NCI-H2196 (cell line): ENCODE results near the gene TUBB4A.

ENCODE experiments used
- DNase-seq: peaks from one replicate; lab custom pipeline; 2025; ENCODE audit not compliant: unreplicated experiment; lab: John Stamatoyannopoulos, UW

Gene TUBB4A

DNA sequence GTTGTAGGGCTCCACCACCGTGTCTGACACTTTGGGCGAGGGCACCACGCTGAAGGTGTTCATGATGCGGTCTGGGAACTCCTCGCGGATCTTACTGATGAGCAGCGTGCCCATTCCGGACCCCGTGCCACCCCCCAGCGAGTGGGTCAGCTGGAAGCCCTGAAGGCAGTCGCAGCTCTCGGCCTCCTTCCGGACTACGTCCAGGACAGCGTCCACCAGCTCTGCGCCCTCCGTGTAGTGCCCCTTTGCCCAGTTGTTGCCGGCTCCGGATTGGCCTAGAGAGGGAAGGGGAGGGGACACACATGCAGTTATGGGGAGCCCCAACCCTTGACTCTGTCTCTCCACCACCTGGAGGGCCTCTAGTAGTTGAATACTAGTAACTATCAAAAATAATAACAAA lies 6.2 kb downstream of the TUBB4A start:
- no peak for DNase-seq

- no peak for DNase-seq
These were observed 7.6 kb downstream of the TUBB4A start for GRCh38 chr19:6494438-6495036.

- DNase-seq, result no peak
These were observed 10.1 kb downstream of the TUBB4A start for GRCh38 chr19:6491802-6492592.

DNA sequence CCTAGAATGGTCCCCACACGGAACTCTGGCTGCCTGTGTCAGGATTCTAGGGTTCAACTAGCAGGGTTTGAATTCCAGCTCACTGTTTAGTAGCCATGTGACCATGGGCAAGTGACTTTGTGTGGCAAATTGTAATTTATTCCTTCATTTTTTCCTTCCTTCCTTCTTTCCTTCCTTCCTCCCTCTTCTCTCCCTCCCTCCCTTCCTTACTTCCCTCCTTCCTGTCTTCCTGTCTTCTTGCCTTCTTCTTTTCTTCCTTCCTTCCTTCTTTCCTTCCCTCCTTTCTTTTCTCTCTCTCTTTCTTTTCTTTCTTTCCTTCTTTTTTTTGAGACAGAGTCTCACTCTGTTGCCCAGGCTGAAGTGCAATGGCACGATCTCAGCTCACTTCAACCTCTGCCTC lies 12.0 kb downstream of the TUBB4A start:
- no peak for DNase-seq

GRCh38 chr19:6489278-6490061 lies 12.6 kb downstream of the TUBB4A start:
- DNase-seq, result no peak

GRCh38 chr19:6484831-6485230 lies 17.3 kb downstream of the TUBB4A start:
- no peak for DNase-seq

DNA sequence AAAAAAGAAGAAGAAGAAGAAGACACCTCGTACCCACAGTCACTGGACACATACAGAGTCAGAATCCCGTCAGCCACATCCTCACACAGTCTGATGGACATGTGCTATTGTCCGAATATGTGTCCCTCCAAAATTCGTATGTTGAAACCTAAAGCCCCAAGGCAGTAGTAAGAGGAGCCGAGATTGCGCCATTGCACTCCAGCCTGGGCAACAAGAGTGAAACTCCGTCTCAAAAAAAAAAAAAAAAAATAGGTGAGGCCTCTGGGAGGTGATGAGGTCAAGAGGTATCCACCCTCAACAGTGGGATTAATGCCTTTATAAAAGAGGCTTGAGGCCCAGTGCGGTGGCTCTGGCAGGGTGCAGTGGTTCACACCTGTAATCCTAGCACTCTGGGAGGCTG lies 17.9 kb downstream of the TUBB4A start:
- DNase-seq, result no peak

DNA sequence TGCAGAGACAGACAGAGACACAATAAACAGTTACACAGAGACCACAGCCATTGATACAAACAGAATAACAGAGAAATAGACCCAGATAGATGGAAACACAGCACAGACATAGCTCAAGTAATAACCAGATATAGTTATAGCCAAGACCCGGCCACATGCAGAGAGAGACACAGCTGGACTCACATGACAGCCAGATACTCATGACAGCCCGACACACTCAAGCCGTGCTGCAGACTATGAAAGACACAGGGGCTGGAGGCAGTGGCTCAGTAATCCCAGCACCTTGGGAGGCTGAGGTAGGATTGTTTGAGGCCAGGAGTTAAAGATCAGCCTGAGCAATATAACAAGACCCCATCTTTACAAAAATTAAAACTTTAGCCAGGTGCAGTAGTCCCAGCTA lies 18.9 kb downstream of the TUBB4A start:
- no peak for DNase-seq

- no peak for DNase-seq
These were observed 19.8 kb downstream of the TUBB4A start for GRCh38 chr19:6482343-6482686.

- DNase-seq, result peak; percentile 5
These were observed 20.4 kb downstream of the TUBB4A start, which contains the start of gene DENND1C for GRCh38 chr19:6481541-6482342. Gene DENND1C, minus strand, starts transcription at chr19:6481787. Its CDS starts 92 bp downstream, at chr19:6481695.

DNA sequence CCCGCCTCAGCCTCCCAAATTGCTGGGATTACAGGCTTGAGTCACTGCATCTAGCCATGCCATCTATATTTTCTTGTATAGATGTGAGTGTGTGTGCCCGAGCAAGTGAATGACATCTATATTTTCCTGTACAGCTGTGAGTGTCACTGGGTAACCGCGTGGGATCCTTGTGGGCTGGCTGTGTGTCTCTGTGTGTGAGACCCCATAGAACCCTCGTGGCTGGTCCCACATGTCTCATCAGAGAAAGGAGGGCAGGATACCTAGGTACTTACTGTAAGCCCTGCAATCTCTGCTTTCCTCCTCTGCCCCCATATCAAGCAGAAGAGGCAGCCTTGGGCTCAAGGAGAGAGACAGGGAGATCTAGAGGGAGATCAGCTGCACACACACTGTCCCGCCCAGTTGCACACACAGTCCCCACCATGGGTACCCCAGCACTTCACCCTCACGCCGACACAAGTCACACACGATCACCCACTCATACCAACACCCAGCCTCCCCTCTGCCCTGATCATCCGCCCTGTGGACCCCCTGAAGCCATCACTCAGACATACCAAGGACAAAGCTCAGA lies 21.2 kb downstream of the TUBB4A start:
- no peak for DNase-seq

GRCh38 chr19:6479836-6480398 lies 22.2 kb downstream of the TUBB4A start:
- DNase-seq, result no peak

DNA sequence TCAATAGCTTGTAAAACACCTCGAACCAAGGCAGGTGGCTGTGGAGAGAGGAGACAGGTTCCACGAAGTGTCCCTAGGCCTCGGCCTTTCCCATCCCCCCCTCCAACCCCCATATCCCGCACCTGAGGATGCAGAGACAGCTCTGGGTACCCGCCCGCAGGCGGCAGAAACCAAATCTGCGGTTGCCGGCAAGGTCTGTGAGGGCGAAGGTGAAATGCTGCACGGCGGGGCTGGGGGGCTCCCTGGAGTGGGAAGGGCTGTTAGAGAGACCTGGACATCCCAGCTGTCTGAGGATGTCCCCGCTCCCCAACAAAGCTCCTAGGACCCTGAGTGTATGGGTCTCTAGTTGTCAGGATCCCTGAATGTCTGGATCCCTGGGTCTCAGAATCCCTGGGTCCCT lies 23.3 kb downstream of the TUBB4A start:
- no peak for DNase-seq

DNA sequence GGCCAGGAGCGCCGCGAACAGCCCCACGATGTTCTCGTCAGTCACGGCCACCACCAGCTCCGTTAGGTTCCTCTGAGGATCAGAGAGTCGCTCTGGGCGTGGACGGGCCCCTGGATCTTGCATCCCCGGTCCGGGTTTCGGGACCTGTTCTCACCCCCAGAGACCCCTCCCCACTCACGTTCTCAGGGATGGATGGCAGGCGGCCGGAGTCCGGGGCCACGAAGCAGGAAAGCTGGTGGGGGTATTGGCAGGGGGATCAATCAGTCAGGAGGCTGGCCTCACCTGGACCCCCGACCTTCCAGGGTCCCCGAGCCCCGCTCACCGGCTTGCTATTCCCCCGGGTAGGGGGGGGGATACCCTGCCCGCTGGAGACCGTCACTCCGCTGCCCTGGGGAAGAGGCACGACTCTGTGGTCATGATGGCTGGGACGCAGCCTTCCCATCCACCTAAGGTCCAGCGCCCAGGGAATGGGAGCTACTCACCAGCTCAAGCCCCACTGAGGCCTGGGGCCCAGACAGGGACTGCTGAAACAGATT lies 25.1 kb downstream of the TUBB4A start:
- no peak for DNase-seq

- peak; percentile 99 for DNase-seq
These were observed 25.8 kb downstream of the TUBB4A start for GRCh38 chr19:6476155-6476895.

DNA sequence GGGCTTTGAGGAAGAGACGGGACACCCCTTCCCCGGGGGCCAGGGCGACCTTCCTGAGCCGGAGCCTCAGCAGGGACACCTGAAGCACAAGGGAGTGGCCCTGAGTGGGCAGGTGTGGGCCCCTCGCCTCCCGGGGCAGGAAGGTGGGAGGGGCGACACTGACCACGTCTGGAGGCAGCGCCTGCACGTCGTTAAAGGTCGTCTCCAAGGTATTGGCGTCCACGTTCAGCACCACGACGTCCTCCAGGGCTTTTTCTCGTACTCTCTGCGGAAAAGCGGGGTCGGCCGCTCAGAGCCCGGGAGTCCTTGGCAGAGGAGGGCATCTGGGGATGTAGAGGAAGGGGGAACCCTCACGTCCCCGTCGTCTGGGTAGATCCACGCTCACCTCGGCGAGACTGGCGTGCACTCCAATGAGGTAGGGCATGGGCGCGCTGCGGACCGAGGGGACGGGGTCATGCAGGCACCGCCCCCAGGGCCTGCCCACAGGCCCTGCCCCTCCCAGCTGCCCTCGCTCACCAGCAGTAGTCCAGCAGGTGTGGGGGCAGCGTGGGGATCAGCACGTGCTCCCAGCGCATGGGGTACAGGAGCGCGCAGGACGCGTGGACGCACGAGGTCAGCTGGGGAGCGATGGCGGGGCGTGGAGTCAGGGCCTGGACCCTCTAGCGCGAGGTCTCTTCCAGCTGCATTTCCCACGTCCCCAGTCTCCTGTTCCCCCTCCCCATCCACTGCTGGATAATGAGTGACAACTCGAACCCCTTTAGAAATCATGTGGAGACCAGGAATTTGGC lies 26.6 kb downstream of the TUBB4A start:
- peak; percentile 50 for DNase-seq

DNA sequence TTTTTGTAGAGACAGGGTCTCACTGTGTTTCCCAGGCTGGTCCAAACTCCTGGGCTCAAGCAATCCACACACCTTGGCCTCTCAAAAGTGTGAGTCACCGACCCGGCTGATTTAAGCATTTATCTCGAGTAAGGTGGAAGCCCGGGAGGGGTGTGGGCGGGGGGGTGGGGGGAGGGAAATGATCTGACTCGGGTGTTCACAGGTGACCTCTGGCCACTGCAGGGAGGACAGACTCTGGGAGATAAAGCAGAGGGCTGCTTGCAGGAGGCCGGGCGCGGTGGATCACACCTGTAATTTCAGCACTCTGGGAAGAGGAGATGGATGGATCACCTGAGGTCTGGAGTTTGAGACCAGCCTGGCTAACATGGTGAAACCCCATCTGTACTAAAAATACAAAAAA lies 28.5 kb downstream of the TUBB4A start:
- no peak for DNase-seq

DNA sequence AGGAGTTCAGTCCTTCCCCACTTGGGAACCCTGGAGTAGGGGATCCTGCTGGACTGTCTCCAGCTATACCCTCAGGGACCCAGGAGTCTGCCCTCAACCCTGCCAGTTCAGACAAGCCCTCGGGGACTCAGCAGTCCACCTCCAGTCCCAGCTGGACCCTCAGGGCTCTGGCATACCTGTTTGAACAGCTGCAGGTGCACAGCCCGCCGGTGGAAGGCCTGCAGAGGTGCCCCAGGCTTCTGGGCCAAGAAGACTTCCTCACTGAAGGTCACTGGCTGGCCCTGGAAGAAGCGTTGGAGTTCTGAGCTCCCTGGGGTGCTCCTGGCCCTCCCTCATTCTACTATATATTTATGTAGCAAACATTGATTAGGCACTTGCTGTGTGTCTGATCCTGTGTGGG lies 29.4 kb downstream of the TUBB4A start:
- DNase-seq, result no peak

GRCh38 chr19:6471076-6471475 lies 31.0 kb downstream of the TUBB4A start:
- DNase-seq, result no peak
